Measurements from ENCODE around the gene ELMO3.

Gene ELMO3

GRCh38 chr16:67156143-67156844, 42.6 kb upstream of the ELMO3 start:
- Histone ChIP-seq H3K9me3 (ENCODE audit: control insufficient read depth in 2 of 2, low read length in 2 of 2) (no peaks in the 10 kb centered on the region), H3K27me3 (ENCODE audit: control insufficient read depth in 2 of 2, insufficient read depth in 2 of 2, low read length in 2 of 2) (no peaks in the 10 kb centered on the region), H3K27ac (ENCODE audit: low read depth in 2 of 2, low read length in 2 of 2) (no peak overlapping the region), H3K4me3 (ENCODE audit: low read length in 2 of 2) (peak overlapping the region in 1 of 2 donors; percentile 45), H3K4me1 (ENCODE audit: control insufficient read depth in 2 of 2, insufficient read depth in 2 of 2, low read length in 2 of 2) (peaks cover 30 to 35% of the 10 kb centered on the region in 2 donors), H3K36me3 (ENCODE audit: control insufficient read depth in 2 of 2, insufficient read depth in 2 of 2, low read length in 2 of 2) (no peaks in the 10 kb centered on the region), H3K9ac (ENCODE audit: low read depth in 1 of 2, low read length in 2 of 2) (no peak overlapping the region)

- Histone ChIP-seq H3K36me3 (ENCODE audit: control insufficient read depth in 2 of 2, insufficient read depth in 2 of 2, low read length in 2 of 2) (no peaks in the 10 kb centered on the region), H3K4me1 (ENCODE audit: control insufficient read depth in 2 of 2, insufficient read depth in 2 of 2, low read length in 2 of 2) (peaks cover 30 to 38% of the 10 kb centered on the region in 2 donors), H3K9ac (ENCODE audit: low read depth in 1 of 2, low read length in 2 of 2) (no peak overlapping the region), H3K27ac (ENCODE audit: low read depth in 2 of 2, low read length in 2 of 2) (no peak overlapping the region), H3K27me3 (ENCODE audit: control insufficient read depth in 2 of 2, insufficient read depth in 2 of 2, low read length in 2 of 2) (no peaks in the 10 kb centered on the region), H3K4me3 (ENCODE audit: low read length in 2 of 2) (no peak overlapping the region), H3K9me3 (ENCODE audit: control insufficient read depth in 2 of 2, low read length in 2 of 2) (no peaks in the 10 kb centered on the region)
Observed at GRCh38 chr16:67157106-67157748, 41.7 kb upstream of the ELMO3 start.

- H3K4me3 ChIP-seq (ENCODE audit: low read length in 2 of 2): peak overlapping the region in 1 of 2 donors; percentile 88
- H3K9me3 ChIP-seq (ENCODE audit: control insufficient read depth in 2 of 2, low read length in 2 of 2): no peaks in the 10 kb centered on the region
- H3K27me3 ChIP-seq (ENCODE audit: control insufficient read depth in 2 of 2, insufficient read depth in 2 of 2, low read length in 2 of 2): peaks cover 0 to 3% of the 10 kb centered on the region in 2 donors
- no peaks in the 10 kb centered on the region for H3K36me3 ChIP-seq (ENCODE audit: control insufficient read depth in 2 of 2, insufficient read depth in 2 of 2, low read length in 2 of 2)
- H3K9ac ChIP-seq (ENCODE audit: low read depth in 1 of 2, low read length in 2 of 2): peak overlapping the region in 1 of 2 donors; percentile 28
- H3K27ac ChIP-seq (ENCODE audit: low read depth in 2 of 2, low read length in 2 of 2): peak overlapping the region; percentile 94 to 95
- peaks cover 33 to 46% of the 10 kb centered on the region in 2 donors for H3K4me1 ChIP-seq (ENCODE audit: control insufficient read depth in 2 of 2, insufficient read depth in 2 of 2, low read length in 2 of 2)
Observed at GRCh38 chr16:67157892-67158635, 40.9 kb upstream of the ELMO3 start.

GRCh38 chr16:67158637-67159600, 40.0 kb upstream of the ELMO3 start:
- H3K27me3 ChIP-seq (ENCODE audit: control insufficient read depth in 2 of 2, insufficient read depth in 2 of 2, low read length in 2 of 2): peaks cover 0 to 3% of the 10 kb centered on the region in 2 donors
- H3K4me1 ChIP-seq (ENCODE audit: control insufficient read depth in 2 of 2, insufficient read depth in 2 of 2, low read length in 2 of 2): peaks cover 41 to 55% of the 10 kb centered on the region in 2 donors
- peak overlapping the region; percentile 94 to 95 for H3K27ac ChIP-seq (ENCODE audit: low read depth in 2 of 2, low read length in 2 of 2)

GRCh38 chr16:67161595-67162058, 37.3 kb upstream of the ELMO3 start:
- Histone ChIP-seq H3K4me1 (ENCODE audit: control insufficient read depth in 2 of 2, insufficient read depth in 2 of 2, low read length in 2 of 2) (peaks cover 43 to 55% of the 10 kb centered on the region in 2 donors), H3K36me3 (ENCODE audit: control insufficient read depth in 2 of 2, insufficient read depth in 2 of 2, low read length in 2 of 2) (no peaks in the 10 kb centered on the region), H3K27ac (ENCODE audit: low read depth in 2 of 2, low read length in 2 of 2) (no peak overlapping the region), H3K9ac (ENCODE audit: low read depth in 1 of 2, low read length in 2 of 2) (no peak overlapping the region), H3K4me3 (ENCODE audit: low read length in 2 of 2) (no peak overlapping the region), H3K9me3 (ENCODE audit: control insufficient read depth in 2 of 2, low read length in 2 of 2) (no peaks in the 10 kb centered on the region), H3K27me3 (ENCODE audit: control insufficient read depth in 2 of 2, insufficient read depth in 2 of 2, low read length in 2 of 2) (peaks cover 7 to 8% of the 10 kb centered on the region in 2 donors)

More at GRCh38 chr16:67158637-67159600, 40.0 kb upstream of the ELMO3 start:
- H3K9ac ChIP-seq (ENCODE audit: low read depth in 1 of 2, low read length in 2 of 2): peak overlapping the region; percentile 95 to 97
- H3K4me3 ChIP-seq (ENCODE audit: low read length in 2 of 2): peak overlapping the region; percentile 88 to 97
- H3K36me3 ChIP-seq (ENCODE audit: control insufficient read depth in 2 of 2, insufficient read depth in 2 of 2, low read length in 2 of 2): no peaks in the 10 kb centered on the region
- no peaks in the 10 kb centered on the region for H3K9me3 ChIP-seq (ENCODE audit: control insufficient read depth in 2 of 2, low read length in 2 of 2)

GRCh38 chr16:67162506-67163163, 36.3 kb upstream of the ELMO3 start:
- H3K27ac ChIP-seq (ENCODE audit: low read depth in 2 of 2, low read length in 2 of 2): peak overlapping the region in 1 of 2 donors; percentile 16
- no peaks in the 10 kb centered on the region for H3K9me3 ChIP-seq (ENCODE audit: control insufficient read depth in 2 of 2, low read length in 2 of 2)
- H3K9ac ChIP-seq (ENCODE audit: low read depth in 1 of 2, low read length in 2 of 2): no peak overlapping the region
- H3K4me3 ChIP-seq (ENCODE audit: low read length in 2 of 2): peak overlapping the region; percentile 41 to 57
- H3K4me1 ChIP-seq (ENCODE audit: control insufficient read depth in 2 of 2, insufficient read depth in 2 of 2, low read length in 2 of 2): peaks cover 43 to 52% of the 10 kb centered on the region in 2 donors
- H3K36me3 ChIP-seq (ENCODE audit: control insufficient read depth in 2 of 2, insufficient read depth in 2 of 2, low read length in 2 of 2): no peaks in the 10 kb centered on the region
- peaks cover 8 to 9% of the 10 kb centered on the region in 2 donors for H3K27me3 ChIP-seq (ENCODE audit: control insufficient read depth in 2 of 2, insufficient read depth in 2 of 2, low read length in 2 of 2)

GRCh38 chr16:67163164-67163998, 35.5 kb upstream of the ELMO3 start:
- Histone ChIP-seq H3K9me3 (ENCODE audit: control insufficient read depth in 2 of 2, low read length in 2 of 2) (no peaks in the 10 kb centered on the region), H3K4me3 (ENCODE audit: low read length in 2 of 2) (peak overlapping the region; percentile 41 to 57), H3K36me3 (ENCODE audit: control insufficient read depth in 2 of 2, insufficient read depth in 2 of 2, low read length in 2 of 2) (no peaks in the 10 kb centered on the region), H3K9ac (ENCODE audit: low read depth in 1 of 2, low read length in 2 of 2) (no peak overlapping the region), H3K27me3 (ENCODE audit: control insufficient read depth in 2 of 2, insufficient read depth in 2 of 2, low read length in 2 of 2) (peaks cover 8 to 9% of the 10 kb centered on the region in 2 donors), H3K4me1 (ENCODE audit: control insufficient read depth in 2 of 2, insufficient read depth in 2 of 2, low read length in 2 of 2) (peaks cover 37 to 47% of the 10 kb centered on the region in 2 donors), H3K27ac (ENCODE audit: low read depth in 2 of 2, low read length in 2 of 2) (peak overlapping the region in 1 of 2 donors; percentile 16)

GRCh38 chr16:67163999-67164558, 34.9 kb upstream of the ELMO3 start:
- no peaks in the 10 kb centered on the region for H3K9me3 ChIP-seq (ENCODE audit: control insufficient read depth in 2 of 2, low read length in 2 of 2)
- peaks cover 8 to 9% of the 10 kb centered on the region in 2 donors for H3K27me3 ChIP-seq (ENCODE audit: control insufficient read depth in 2 of 2, insufficient read depth in 2 of 2, low read length in 2 of 2)
- no peaks in the 10 kb centered on the region for H3K36me3 ChIP-seq (ENCODE audit: control insufficient read depth in 2 of 2, insufficient read depth in 2 of 2, low read length in 2 of 2)
- H3K4me3 ChIP-seq (ENCODE audit: low read length in 2 of 2): peak overlapping the region; percentile 41 to 57
- peaks cover 31 to 42% of the 10 kb centered on the region in 2 donors for H3K4me1 ChIP-seq (ENCODE audit: control insufficient read depth in 2 of 2, insufficient read depth in 2 of 2, low read length in 2 of 2)
- H3K27ac ChIP-seq (ENCODE audit: low read depth in 2 of 2, low read length in 2 of 2): peak overlapping the region in 1 of 2 donors; percentile 16
- H3K9ac ChIP-seq (ENCODE audit: low read depth in 1 of 2, low read length in 2 of 2): no peak overlapping the region
